Activated CD4-positive, CD25-positive, alpha-beta regulatory T cell (primary cell): ENCODE results near the gene BEST3.

ENCODE experiments used
- DNase-seq, 4 experiments: peaks; one replicate each; lab custom pipeline; 2025; lab: John Stamatoyannopoulos, UW

Gene BEST3

DNA sequence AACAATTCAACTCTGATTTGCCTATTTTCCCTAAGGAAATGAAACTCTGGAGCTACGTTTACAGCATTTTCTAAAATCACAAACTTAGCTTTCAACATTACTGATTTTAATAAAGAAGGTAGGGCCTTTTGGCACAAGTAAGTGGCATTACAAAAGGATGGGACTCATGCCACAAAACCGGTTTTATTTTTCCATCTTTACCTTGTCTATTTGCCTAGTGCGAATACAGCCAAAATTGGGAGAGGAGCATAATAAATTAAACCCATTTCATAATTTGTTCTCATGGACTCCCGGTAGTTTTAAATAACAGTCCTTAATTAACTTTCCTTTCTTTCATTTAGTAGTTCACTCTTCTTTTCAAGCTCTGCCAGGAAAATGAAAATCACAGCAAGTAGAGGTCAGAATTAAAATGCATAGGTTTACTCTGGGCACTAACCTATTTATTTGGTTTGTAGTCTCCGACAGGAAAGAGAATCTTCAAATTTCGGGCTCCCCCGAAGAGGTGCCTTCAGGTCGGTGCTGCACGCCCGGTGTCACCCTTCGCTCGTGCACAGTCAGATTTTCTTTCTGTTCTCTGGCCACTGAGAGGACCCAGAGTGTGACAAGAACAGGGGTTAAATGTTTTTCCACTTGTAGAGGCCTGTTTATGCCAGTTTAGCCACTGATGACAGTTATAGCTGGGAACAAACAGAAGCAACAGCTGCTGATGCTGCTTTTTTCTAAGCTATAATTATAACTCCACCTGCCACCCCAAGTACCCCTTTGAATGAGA lies at the start of gene BEST3:
TSS of gene BEST3 (minus strand) at position 535 of the 772 bp plus-strand sequence. CDS start 1,505 bp downstream, outside the sequence.
- no peak for DNase-seq

DNA sequence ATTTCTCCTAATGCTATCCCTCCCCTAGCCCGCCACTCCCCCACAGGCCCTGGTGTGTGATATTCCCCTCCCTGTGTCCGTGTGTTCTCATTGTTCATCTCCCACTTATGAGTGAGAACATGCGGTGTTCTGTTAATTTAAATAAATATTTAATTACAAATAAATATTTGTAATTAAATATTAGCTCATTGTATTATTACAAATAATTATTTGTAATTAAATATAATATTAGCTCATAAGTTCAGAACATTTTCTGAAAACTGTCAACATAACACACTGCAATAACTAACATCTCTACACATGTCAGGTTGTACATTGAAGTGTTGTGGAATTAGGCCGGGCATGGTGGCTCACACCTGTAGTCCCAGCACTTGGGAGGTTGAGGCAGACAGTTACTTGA lies 45.0 kb upstream of the BEST3 start:
- DNase-seq, result no peak

DNA sequence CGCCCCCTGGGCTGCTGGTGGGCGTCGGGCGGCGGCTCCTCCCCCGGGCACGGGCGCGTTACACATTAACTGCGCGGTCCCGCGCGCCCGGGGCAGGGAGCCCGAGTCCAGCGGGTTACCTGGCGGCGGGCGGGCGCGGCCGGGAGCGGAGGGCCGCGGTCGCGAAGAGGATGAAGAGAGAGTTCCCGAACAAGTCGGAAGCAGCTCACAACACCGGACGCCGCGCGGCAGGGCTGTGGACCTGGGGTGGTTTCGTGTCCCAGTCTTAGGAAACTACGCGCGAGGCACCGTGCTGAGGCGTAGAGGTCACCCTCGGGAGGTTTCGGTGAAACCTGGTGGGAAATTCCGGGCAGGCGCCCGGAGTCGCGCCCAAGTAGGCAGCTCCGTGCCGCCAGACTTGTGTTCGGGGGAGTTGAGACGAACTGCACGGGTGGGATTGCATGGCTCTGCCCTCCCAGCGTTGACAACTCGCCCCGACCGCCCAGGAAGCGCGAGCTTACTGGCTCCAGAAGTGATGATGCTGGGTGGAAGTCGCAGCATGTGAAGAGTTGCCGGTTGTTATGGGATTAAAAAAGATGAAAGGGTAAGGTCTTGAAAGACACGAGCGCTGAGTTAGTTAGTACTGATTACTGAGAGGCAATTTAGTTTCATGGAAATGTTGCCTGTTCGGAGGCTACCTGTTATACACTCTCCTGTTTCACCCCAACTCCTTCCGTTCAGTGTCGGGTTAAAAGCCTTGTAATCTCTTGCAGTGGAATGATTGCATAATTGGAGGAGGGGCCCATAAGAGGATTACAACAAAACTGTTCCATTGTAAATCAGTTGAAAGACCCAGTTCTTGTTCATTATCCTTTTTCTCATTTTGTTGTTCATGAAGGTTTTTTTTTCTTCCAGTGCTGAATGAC lies 40.4 kb upstream of the BEST3 start:
- peak; percentile 10 to 37 (median 22) for DNase-seq

DNA sequence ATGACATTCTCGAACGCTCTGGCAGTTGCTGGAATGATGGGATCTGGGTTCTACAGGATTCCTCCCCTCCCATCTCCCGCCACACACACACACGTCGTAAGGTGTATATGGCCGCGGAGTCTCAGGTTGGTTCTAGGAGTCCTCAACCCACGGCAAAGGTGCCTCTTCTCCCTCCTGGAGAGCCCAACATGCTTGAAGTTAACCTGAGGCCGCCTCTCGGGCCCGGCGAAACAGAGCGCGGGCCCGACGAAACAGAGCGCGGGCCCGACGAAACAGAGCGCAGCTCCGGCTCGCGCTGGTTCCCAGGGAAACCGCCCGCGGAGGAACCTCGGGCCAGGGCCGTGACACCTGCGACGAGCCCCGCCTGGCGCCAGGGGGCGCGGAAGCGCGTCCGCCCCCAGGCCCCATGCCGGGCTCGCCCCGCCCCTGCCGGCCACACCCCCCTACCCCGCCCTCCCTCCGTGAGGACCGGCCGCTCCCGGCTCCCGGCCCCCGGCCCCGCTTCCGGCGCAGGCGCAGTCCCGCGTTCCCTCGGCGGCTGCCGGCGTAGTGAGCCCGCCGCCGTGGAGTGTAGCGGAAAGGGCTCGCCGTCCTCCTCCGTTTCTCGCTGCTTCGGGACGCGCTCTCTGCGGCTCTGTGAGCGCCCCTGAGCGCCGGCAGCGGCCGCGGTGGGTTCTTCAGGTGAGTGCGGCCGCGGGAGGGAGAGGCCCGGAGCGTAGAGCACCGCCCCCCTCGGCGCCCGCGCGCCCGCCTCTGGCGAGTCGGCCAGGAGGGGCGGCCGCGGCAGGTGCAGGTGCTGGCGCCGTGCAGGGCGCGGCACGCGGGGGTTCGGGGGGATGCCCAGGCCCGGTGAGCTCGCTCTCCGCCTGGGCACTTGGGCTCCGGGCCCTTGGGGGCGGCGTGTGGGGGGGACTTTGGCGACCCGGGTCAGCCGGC lies 39.5 kb upstream of the BEST3 start, which contains the start of gene RAB3IP:
TSS of gene RAB3IP (plus strand) at position 510 of the 936 bp plus-strand sequence. CDS start 16,549 bp downstream, outside the sequence.
- peak; percentile 84 to 91 (median 90) for DNase-seq

DNA sequence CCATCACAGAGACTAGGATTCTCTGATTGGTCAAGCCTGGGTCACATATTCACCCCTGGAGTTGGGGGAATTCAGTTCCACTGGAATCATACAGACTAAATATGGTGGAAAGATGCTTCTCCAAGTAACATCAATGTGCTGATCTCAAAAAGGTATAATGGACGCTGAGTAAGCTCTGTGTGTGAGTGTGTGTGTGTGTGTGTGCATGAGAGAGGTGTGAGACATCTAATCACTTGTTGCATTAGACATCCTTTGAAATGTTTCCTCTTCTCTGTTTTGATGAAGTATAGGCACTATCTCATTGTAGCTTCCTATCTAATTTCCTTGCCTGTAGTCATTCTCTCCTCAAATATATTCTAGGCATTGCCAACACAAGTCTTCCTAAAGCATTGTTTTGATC lies 34.5 kb upstream of the BEST3 start:
- no peak for DNase-seq

DNA sequence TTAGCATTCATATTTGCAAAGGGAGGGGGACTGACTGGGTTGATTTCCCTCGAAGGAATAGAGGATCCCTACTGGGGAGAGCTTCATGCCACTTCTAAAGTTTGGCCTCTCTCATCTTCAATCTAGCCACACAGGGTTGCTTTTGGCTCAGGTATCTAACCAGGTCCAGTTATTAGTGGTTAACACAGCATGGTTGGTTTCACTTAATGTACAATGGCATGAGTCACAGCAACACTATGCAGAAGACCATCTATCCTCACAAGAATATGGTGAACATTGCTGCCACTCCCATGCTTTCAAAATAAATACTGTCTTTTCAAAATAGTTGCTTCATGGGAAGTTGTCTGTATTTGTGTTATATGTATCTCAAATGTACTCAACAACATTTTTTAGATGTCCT lies 33.0 kb upstream of the BEST3 start:
- no peak for DNase-seq

DNA sequence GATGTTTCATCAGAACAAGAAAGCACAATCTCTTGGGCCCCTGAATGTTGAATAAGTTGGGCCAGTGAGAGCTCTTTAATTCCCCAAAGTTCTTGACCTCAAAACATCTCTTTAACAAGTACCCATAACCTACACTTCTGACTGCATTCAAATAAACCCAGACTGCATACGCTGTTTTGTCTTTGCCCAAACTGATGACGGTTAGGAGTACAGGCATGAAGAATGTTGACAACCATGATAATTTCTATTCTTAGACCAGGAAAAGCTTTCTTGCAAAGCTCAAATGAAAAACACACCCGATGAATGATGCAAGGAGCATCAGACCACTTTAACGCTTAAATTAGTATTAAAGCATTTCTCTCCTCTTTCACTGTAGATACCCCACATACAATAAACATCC lies 27.8 kb upstream of the BEST3 start:
- DNase-seq, result no peak

DNA sequence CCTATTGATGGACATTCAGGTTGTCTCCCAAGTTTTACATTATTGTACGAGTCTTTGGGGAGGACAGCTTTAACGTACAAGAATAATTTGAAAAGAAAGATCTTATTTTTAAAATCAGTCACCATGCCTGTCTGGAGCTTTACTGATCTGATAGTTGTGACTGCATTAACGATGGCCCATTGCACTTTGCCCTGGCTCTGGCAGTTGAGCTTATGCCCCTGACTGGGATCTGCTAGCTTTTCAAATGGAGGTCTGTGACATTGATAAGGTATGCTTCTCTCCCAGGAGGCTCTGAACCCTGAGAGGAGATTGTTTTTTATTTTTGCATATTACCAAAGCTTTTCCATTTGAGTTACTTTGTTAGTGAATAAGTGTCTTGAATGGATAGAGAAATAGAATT lies 21.6 kb upstream of the BEST3 start:
- DNase-seq, result no peak

DNA sequence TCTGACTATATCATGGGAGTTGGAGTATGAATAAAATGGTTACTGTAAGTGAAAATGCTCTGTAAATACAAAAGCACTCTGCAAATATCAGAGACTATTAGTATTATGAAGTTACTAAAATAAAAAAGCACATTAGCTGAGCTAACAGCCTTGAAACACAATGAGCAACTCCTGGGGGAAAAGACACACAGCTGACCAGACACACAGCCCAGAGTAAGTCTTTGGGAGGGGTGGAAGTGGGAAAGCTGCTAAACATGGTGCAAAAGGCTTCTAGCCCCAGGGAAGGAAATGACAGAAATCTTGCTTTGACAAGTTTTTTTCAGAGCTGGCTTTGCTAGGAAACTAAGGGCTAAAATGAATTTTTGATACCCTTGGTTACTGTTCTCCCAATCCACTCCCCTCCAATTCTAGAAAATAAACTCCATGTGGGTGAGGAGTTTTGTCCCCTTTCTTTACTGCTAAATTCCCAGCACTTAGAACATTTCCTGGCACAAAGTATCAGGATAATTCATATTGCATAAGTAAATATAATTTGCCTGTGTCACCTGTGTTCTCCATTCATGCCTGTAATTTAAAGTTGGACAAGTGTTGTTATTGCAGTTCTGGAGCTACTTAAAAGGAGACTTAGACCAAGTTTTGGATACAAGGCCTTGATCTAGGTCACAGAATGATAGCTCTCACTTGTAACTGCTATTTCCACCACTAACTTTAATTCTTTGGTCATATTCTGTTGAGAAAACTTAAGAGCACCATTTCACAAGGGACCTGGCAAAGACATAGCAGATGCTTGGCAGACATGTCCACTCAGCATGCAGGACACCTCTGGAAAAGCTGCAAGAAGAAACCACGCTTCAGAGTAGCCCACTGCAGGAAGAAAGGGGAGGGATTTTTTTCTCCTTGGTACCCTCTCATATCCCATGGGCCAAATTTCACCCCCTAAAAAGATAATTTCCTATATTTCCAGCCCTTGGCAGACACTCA lies 20.5 kb upstream of the BEST3 start:
- no peak for DNase-seq

DNA sequence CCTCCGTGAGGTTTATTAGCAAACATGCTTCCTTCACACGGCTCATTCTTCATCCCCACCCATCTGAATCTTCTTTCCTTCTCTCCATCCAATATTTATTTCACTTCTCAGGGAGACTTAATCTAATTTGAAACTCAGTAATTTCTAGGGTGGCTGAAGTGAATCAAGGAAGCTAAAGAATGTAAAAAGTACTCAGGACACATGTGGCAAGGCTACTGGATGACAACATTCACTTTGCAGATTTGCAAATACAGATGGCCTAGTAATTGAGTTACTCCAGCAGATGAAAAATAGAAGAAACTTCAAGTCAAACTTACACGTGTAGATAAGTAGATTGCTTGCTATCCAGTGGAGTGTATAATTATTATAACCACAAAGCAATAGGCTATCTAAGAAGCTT lies 15.4 kb upstream of the BEST3 start:
- no peak for DNase-seq

DNA sequence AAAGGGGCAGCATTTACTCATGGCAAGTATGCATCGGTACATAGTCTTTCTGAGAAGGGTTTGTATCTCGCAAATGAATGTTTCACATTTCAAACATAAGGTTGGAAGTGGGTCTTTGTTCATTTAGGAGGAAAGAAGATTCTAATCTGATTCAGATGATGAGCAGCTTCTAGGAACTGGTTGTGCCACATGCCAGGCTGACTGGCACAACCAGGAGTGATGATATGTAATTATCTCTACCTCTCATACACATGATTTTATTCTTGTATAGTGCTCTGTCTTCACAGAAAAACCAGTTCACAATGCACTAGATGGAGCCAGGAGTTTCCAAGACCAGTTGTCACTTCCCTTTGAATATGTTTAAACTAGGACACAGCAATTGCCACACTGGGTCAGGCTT lies 13.7 kb upstream of the BEST3 start:
- no peak for DNase-seq

DNA sequence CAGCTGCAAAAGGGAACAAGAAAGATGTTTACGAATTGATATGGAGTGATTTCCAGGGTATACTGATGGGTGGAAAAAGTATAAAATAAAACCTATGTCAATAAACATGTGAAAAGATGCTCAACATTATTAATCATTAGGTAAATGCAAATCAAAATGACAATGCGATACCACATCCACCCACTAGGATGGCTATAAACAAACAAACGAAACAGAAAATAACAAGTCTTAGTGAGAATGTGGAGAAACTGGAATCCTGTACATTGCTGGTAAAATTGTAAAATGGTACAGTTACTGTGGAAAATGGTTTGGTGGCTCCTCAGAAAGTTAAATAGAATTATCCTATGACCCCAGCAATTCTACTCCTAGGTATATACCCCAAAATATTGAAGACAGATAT lies 9.5 kb upstream of the BEST3 start:
- no peak for DNase-seq

DNA sequence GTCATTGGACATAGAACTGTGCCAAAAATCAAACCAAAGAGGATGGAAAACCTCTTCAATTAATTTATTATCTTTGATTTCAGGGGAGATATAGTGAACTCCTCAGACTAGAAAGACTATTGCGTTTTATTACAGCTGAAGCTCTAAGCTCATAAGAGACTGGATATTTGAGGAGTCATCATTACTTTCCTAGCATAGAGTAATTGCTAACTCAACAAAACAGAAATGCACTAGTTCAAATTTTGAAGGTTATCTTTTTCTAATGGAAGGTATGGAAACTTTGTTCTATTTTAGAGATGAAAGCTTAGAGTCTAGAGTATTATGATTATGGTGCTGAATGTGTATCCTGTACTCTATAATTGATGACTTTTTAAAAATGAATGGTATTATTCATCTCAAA lies 5.3 kb upstream of the BEST3 start:
- DNase-seq, result no peak

DNA sequence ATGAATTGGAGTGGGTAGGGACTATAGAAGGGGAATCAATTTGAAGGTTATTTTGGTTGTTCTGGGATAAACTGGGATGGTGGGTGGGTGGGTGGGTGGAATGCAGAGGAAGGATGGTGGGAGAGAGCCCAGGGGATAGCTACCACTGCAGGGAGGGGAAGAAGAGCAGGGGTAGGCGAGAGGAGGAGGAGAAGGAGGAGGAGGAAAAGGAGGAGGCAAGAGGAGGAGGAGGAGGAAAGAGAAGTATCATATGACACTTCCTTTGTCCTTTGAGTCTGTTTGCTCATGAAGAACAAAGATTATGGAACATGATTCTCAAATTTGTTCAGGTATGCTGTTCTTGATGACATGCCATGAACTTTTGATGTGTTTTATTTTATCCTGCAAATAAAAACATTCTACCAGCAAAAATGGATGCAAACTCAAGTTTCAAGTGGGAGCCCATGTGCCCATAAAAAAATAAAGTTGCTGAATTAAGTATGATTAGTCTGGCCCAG lies 4.1 kb upstream of the BEST3 start:
- DNase-seq, result no peak

DNA sequence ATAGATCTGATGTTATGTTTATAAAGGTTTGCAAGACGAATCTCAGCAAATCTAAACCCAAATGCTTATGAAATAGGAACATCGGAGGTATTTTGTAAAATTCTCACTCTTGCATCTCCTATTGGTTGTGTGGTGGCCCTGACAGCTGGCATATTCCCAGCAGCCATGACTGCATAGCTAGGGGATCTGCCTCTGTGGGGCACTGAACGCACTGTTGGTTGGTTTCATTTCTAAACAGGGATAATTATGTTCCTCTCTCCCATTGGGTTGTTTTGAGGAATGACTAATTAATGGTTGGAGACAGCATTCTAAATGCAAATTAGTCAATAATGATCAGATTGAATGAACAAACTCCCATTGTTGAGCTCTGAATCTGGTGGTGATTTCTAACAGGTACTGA lies 2.7 kb upstream of the BEST3 start:
- DNase-seq, result no peak

DNA sequence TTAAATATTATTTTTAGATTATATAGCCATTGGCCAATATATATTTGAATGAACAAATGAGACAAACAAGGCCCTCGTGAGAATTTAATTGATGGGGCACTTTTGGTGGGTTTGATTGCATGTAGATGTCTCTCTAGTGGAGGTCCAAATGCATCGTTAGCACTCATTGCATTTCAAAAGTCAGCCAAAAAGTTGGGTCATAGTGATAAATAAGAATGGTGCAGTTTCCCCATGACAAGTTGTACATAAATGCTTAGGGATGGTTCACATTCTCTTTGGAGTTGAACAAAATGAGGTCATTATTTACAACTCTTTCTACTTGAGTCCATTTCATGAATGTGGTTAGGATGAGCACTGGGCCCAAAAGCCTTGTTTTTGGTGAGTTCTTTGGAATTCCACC lies 1.0 kb downstream of the BEST3 start:
- no peak for DNase-seq

DNA sequence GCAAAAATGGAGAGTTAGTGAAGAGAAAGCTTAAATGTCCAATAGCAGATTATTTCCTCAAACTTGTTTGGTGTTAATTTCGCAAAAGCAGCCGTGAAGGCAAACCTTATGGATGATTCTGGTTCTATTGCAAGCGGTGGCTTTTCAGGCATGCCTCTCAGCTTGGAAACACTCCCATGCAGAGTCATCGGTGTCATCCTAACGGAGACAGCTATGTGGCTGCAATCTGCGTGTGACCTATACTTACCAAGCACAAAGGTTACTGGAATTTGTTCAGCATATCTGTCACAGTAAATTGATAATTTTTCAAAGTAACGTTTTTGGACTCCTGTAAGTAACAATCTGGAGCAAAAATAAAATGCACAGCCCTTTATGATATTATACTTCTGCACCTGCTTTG lies 5.0 kb downstream of the BEST3 start:
- DNase-seq, result no peak

DNA sequence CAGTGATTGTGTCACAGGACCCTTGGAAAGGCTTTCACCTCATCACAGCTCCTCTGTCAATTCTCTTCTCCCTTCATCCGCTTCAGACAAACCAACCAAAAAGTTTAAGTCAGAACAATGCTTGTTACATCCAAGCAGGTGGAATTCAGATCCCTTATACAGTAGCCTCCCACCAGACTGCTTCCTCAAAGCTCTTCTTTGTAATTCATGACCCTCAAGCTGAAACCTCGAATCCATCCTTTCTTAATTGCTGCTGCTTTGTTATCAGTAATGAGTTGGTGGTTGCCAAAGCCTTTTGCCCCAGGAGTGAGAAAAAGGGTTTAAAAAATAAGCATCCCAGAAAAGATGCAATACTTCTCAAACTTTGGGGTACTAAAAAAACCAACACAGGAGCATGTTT lies 9.5 kb downstream of the BEST3 start:
- DNase-seq, result no peak

DNA sequence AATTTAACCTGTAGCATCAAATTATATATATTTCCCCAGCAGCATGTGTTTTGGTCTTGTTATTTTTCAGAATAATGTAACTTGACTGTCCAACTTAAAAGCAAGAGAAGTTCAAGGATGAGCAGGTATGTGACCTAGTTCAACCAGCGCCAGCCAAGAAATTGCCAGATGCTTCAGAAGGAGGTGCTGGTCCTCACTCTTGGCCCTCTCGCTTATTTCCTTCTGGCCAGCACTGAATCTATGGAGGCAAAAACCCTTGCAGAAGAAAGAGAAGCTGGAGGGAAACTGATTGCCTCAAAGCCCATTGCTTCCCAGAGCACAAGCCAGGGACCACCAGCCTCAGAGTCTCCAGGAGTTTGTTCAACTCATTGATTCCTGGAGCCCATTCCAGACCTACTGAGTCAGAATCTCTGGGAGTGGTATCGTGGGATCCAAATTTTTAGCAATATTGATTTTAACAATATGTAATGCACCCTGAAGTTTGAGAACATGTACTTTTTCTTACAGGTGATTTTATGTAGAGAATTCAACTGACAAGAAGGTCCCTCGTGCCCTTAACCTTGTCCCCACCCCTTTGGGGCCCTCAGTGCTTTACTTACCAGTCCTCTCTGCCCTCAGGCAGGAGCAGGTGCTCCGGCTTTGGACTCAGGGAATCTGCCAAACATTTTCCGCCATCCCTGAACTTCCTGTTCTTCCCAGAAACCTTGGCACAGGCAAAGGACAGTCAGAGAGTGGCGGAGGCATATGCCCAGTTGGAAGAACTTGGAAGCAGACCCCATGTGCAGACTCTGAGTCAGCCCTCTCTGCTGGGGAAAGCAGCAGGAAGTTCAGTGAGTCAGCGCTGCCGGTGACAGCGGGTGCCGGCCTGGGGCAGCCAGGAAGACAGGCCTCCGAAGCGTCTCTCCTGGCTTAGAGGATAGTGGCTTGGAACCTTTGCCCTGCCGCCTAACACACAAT lies 10.4 kb downstream of the BEST3 start:
- no peak for DNase-seq
